Loucy (cell line): ENCODE data around the gene GPR152.

Experiments
- H2AFZ ChIP-seq: fragments of 200-600 bp; sonication (generic); 2 replicates; pipeline ENCODE4 v1.6.0; 2016; ENCODE audit warnings: antibody characterized with exemption, mild to moderate bottlenecking, low read length, moderate library complexity
- H3F3A ChIP-seq: fragments of 200-600 bp; 2 replicates; pipeline ENCODE4 v1.6.0; 2016; ENCODE audit warnings: antibody characterized with exemption, low read depth, mild to moderate bottlenecking
- H3K27me3 ChIP-seq: fragments of 200-600 bp; sonication (generic); 2 replicates; pipeline ENCODE4 v1.6.1; 2014; ENCODE audit warnings: low read length, mild to moderate bottlenecking; ENCODE audit not compliant: insufficient read depth, poor library complexity, severe bottlenecking
- H3K36me3 ChIP-seq: fragments of 200-600 bp; sonication (generic); 2 replicates; pipeline ENCODE4 v1.6.1; 2016; ENCODE audit warnings: low read length; ENCODE audit not compliant: insufficient read depth
- H3K4me1 ChIP-seq: fragments of 200-600 bp; sonication (generic); 2 replicates; pipeline ENCODE4 v1.5.1; 2014; ENCODE audit warnings: low read length, mild to moderate bottlenecking; ENCODE audit not compliant: insufficient read depth, poor library complexity, severe bottlenecking
- H3K4me2 ChIP-seq: fragments of 200-600 bp; sonication (generic); 2 replicates; pipeline ENCODE4 v1.6.0; 2014; ENCODE audit warnings: antibody characterized with exemption, low read length, low read depth, mild to moderate bottlenecking; ENCODE audit not compliant: poor library complexity, severe bottlenecking
- H3K4me3 ChIP-seq: fragments of 200-600 bp; sonication (generic); 2 replicates; pipeline ENCODE4 v1.5.1; 2014; ENCODE audit warnings: low read length, mild to moderate bottlenecking, mixed read lengths; ENCODE audit not compliant: poor library complexity, severe bottlenecking
- H3K79me2 ChIP-seq: fragments of 200-600 bp; sonication (generic); 2 replicates; pipeline ENCODE4 v1.6.1; 2014; ENCODE audit warnings: low read length; ENCODE audit not compliant: insufficient read depth
- H3K9ac ChIP-seq: fragments of 200-600 bp; sonication (generic); 2 replicates; pipeline ENCODE4 v1.6.0; 2014; ENCODE audit warnings: mild to moderate bottlenecking, low read depth, low read length, moderate library complexity; ENCODE audit not compliant: poor library complexity, severe bottlenecking
- H3K9me2 ChIP-seq: fragments of 200-600 bp; sonication (generic); replicated peaks from 2 replicates; pipeline ENCODE4 v1.6.1; 2016; ENCODE audit warnings: low read depth, low read length, mixed read lengths
- H3K9me3 ChIP-seq: fragments of 200-600 bp; sonication (generic); 2 replicates; pipeline ENCODE4 v1.6.1; 2014; ENCODE audit warnings: mild to moderate bottlenecking, antibody characterized with exemption, low read length, low read depth; ENCODE audit not compliant: insufficient read depth
- H4K20me1 ChIP-seq: fragments of 200-600 bp; sonication (generic); 2 replicates; pipeline ENCODE4 v1.6.0; 2014; ENCODE audit warnings: antibody characterized with exemption, low read length, mild to moderate bottlenecking; ENCODE audit not compliant: insufficient read depth, poor library complexity, severe bottlenecking
- CTCF ChIP-seq: fragments of 200-600 bp; sonication (generic); conservative IDR thresholded peaks from 2 replicates; pipeline ENCODE4 v1.5.1; 2014; ENCODE audit warnings: mild to moderate bottlenecking, antibody characterized with exemption, low read length
- EZH2phosphoT487 ChIP-seq: fragments of 200-600 bp; IDR thresholded peaks from 2 replicates; pipeline ENCODE4 v1.6.1; 2018; ENCODE audit warnings: antibody characterized with exemption, mild to moderate bottlenecking, moderate library complexity, borderline replicate concordance

GPR152 gene

GRCh38 chr11:67435727-67436458 lies 16.6 kb downstream of the GPR152 start:
- peak overlapping the region; percentile 100 for H3K9ac ChIP-seq
- TF ChIP-seq EZH2phosphoT487, result no peak

GRCh38 chr11:67435031-67435726 lies 17.4 kb downstream of the GPR152 start:
- Histone ChIP-seq H3K9ac (peak overlapping the region; percentile 100), H3K9me2 (no peaks in the 10 kb centered on the region), H3K4me1 (peaks cover 53% of the 10 kb centered on the region), H3K4me2 (peak overlapping the region; percentile 96), H3K79me2 (peaks cover 98% of the 10 kb centered on the region), H4K20me1 (peaks cover 55% of the 10 kb centered on the region), H3K27me3 (no peaks in the 10 kb centered on the region), H3F3A (0 out of 2 replicates have a peak, but pooled peaks cover 4% of the 10 kb centered on the region), H2AFZ (no peak overlapping the region), H3K36me3 (peaks cover 20% of the 10 kb centered on the region; the same call in 1 of the 2 replicates), H3K9me3 (no peaks in the 10 kb centered on the region), H3K4me3 (peak overlapping the region; percentile 100)
- no peak for TF ChIP-seq CTCF
- no peak for TF ChIP-seq EZH2phosphoT487

More at GRCh38 chr11:67435727-67436458, 16.6 kb downstream of the GPR152 start:
- Histone ChIP-seq H3K4me2 (peak overlapping the region; percentile 96), H3K4me3 (peak overlapping the region; percentile 100), H3K4me1 (peaks cover 53% of the 10 kb centered on the region), H4K20me1 (peaks cover 50% of the 10 kb centered on the region), H3K27me3 (no peaks in the 10 kb centered on the region), H3F3A (0 out of 2 replicates have a peak, but pooled peaks cover 4% of the 10 kb centered on the region), H3K9me2 (no peaks in the 10 kb centered on the region), H2AFZ (no peak overlapping the region), H3K36me3 (peaks cover 20% of the 10 kb centered on the region; the same call in 1 of the 2 replicates), H3K9me3 (no peaks in the 10 kb centered on the region), H3K79me2 (peaks cover 92% of the 10 kb centered on the region)

- Histone ChIP-seq H3F3A (0 out of 2 replicates have a peak, but pooled peaks cover 4% of the 10 kb centered on the region), H3K36me3 (peaks cover 20% of the 10 kb centered on the region; the same call in 1 of the 2 replicates), H3K4me2 (peak overlapping the region; percentile 96)
These were observed 18.1 kb downstream of the GPR152 start for GRCh38 chr11:67434395-67434881.

More at GRCh38 chr11:67434395-67434881, 18.1 kb downstream of the GPR152 start:
- H3K27me3 ChIP-seq, result no peaks in the 10 kb centered on the region
- H2AFZ ChIP-seq, result no peak overlapping the region
- H3K79me2 ChIP-seq, result peaks cover 96% of the 10 kb centered on the region
- H3K4me1 ChIP-seq, result peaks cover 54% of the 10 kb centered on the region
- H3K9ac ChIP-seq, result peak overlapping the region; percentile 100
- no peaks in the 10 kb centered on the region for H3K9me3 ChIP-seq
- H3K4me3 ChIP-seq, result peak overlapping the region; percentile 100
- H4K20me1 ChIP-seq, result peaks cover 59% of the 10 kb centered on the region
- H3K9me2 ChIP-seq, result no peaks in the 10 kb centered on the region
- TF ChIP-seq CTCF, result no peak
- TF ChIP-seq EZH2phosphoT487, result no peak
